Thymus (tissue), 11 donors: ENCODE measurements around the gene SKOR2. TPM values are rescaled to one million over a fixed set of nuclear protein-coding genes. Genes with fewer than 3 reads are reported as not detected.
"Not testable (repeated sequence)": the region's sequence is repeated elsewhere in the genome, so short reads cannot be mapped to it uniquely, and the experiment has no call there.

ENCODE experiments used
- DNase-seq, 9 donors: peaks; one replicate each; pipeline ENCODE4 v3.0.0-alpha.2; 2013; ENCODE audit warnings: low spot score in 9 of 9, low read depth in 6 of 9, missing footprints in 1 of 9
- H3K27ac ChIP-seq, 2 donors: one replicate each; pipeline ENCODE4 v1.5.1; 2013; ENCODE audit warnings: control low read depth in 1 of 2, low read depth in 1 of 2, low read length in 1 of 2, mild to moderate bottlenecking in 1 of 2, moderate library complexity in 1 of 2
- H3K27me3 ChIP-seq, 2 donors: one replicate each; pipeline ENCODE4 v1.5.1; 2013; ENCODE audit warnings: low read length in 1 of 2; ENCODE audit not compliant: control insufficient read depth in 2 of 2, insufficient read depth in 1 of 2
- H3K36me3 ChIP-seq, 2 donors: one replicate each; pipeline ENCODE4 v1.5.1; 2013; ENCODE audit warnings: low read length in 1 of 2, mild to moderate bottlenecking in 1 of 2, moderate library complexity in 1 of 2; ENCODE audit not compliant: control insufficient read depth in 2 of 2, insufficient read depth in 2 of 2
- H3K4me1 ChIP-seq, 2 donors: one replicate each; pipeline ENCODE4 v1.5.1; 2013; ENCODE audit warnings: low read length in 2 of 2; ENCODE audit not compliant: control insufficient read depth in 2 of 2, insufficient read depth in 2 of 2
- H3K4me3 ChIP-seq, 2 donors: one replicate each; pipeline ENCODE4 v1.5.1; 2013; ENCODE audit warnings: low read length in 2 of 2, control low read depth in 1 of 2, mild to moderate bottlenecking in 1 of 2
- H3K9me3 ChIP-seq, 2 donors: one replicate each; pipeline ENCODE4 v1.5.1; 2013; ENCODE audit warnings: low read length in 1 of 2, mild to moderate bottlenecking in 1 of 2; ENCODE audit not compliant: control insufficient read depth in 2 of 2, insufficient read depth in 1 of 2
- WGBS: extraction: QIAGEN DNeasy Blood & Tissue Kit; methylation state at CpG from one replicate; pipeline ENCODE4 v1.1.7; 2013; 5-methylcytosine and 5-hydroxymethylcytosine counted together
- polyA plus RNA-seq: library from polyadenylated mRNA; stranded (reverse); fragments of 200-250 nt; gene quantifications from one replicate; pipeline ENCODE4 v1.2.3, GENCODE V29; 2013
- total RNA-seq: library from RNA; stranded (reverse); fragments of 120-200 nt; gene quantifications from one replicate; pipeline ENCODE4 v1.2.4, GENCODE V29; 2013
- donor health status: healthy.

The SKOR2 gene
- total and polyA plus RNA-seq, 2 donors = under 0.01 TPM; not detected in 1

DNA sequence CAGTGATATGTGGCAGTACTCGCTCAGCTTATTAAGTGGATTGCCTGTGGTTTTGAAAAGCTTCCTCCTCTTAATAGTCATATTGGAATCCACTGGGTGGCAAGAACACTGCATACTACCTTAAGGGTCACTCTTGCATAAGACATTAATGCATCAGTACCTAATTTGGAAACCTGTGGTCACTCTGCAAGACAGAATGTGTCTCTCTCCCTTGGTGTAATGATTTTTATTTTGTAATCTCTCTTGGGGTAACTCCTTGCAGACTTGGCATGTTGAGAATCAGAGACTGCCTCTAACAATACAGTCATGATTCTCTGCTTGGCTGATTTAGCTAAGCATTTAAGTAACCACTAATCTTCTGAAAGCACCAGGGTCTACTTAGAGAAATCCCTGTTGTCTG, 42.3 kb downstream of the SKOR2 start:
- no peaks in the 10 kb centered on the region for H3K9me3 ChIP-seq
- no peaks in the 10 kb centered on the region for H3K4me1 ChIP-seq
- H3K36me3 ChIP-seq = no peaks in the 10 kb centered on the region
- H3K27ac ChIP-seq = no peak overlapping the region
- no peak overlapping the region for H3K4me3 ChIP-seq
- peaks cover 2 to 3% of the 10 kb centered on the region in 2 donors for H3K27me3 ChIP-seq
- no peak for DNase-seq
- 15% methylated on average over 1 of the region's 1 CpG for WGBS

DNA sequence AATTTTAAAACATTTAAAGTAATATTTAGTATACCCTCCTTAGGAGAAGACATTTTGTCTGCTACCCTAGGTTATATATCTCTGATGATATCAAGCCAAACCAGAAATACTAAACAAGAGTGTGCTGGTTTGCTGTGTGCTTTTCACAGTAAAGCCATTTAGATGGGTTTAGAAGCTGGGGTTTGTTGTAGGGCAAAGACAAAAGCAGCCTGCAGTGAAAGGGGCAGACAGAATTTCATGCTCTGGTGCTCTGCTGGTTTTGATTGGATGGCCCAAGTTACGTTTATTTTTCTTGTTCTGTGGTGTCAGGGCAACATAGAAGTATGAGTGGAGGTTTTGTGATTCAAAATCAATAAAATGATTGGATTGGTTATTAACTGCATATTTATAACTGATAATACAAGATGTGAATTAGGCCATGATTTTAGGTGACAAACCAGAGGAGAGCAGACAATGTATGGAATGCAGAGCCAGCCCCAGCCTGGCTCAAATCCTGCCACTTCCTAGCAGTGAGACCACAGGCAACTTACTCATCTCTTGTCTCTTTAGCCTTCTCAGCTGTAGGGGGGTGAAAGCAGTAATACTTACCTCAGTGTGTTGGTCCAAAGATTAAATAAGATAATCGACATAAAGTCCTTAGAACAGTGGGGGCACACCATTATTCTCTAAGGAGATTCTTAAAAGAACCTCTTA, 44.4 kb downstream of the SKOR2 start:
- Histone ChIP-seq H3K27ac (no peak overlapping the region), H3K27me3 (peaks cover 0 to 2% of the 10 kb centered on the region in 2 donors), H3K36me3 (no peaks in the 10 kb centered on the region), H3K4me3 (no peak overlapping the region), H3K4me1 (no peaks in the 10 kb centered on the region), H3K9me3 (no peaks in the 10 kb centered on the region)
- DNase-seq = no peak
- 88% methylated on average over 2 of the region's 2 CpGs for WGBS

DNA sequence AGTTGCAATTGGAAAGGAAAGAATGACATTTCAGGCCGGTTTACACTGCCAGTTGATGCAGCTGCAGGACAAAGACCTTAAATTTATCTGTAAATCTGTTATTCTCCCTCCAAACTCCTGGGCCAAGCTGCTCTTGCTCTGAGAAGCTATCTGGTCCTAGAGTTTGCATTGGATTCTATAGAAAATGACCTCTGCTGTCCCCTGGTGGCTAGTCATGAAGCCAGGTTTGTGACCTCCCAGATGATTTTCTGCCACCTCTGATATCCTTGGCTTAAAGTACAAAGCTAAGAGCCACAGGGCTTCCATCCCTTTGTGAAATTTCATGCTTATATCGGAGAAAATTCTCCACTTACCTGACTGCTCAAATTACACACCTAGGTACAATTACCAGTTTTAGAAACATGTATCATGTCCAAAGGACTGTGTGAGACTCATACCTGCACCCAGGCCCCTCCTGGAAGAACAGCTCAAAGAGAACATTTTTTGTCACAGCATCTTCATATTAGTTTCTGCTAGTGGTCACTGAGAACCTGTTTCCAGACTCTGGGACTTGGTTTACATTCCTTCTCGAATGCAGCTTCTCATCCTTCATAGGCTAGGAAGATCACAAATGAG, 46.4 kb downstream of the SKOR2 start:
- no peak overlapping the region for H3K4me3 ChIP-seq
- DNase-seq = peak in 4 of 9 donors; percentile 4 to 36 (median 16)
- peaks cover 0 to 2% of the 10 kb centered on the region in 2 donors for H3K27me3 ChIP-seq
- no peaks in the 10 kb centered on the region for H3K9me3 ChIP-seq
- no peaks in the 10 kb centered on the region for H3K4me1 ChIP-seq
- H3K36me3 ChIP-seq = no peaks in the 10 kb centered on the region
- no peak overlapping the region for H3K27ac ChIP-seq
- 65% methylated on average over 3 of the region's 3 CpGs for WGBS

DNA sequence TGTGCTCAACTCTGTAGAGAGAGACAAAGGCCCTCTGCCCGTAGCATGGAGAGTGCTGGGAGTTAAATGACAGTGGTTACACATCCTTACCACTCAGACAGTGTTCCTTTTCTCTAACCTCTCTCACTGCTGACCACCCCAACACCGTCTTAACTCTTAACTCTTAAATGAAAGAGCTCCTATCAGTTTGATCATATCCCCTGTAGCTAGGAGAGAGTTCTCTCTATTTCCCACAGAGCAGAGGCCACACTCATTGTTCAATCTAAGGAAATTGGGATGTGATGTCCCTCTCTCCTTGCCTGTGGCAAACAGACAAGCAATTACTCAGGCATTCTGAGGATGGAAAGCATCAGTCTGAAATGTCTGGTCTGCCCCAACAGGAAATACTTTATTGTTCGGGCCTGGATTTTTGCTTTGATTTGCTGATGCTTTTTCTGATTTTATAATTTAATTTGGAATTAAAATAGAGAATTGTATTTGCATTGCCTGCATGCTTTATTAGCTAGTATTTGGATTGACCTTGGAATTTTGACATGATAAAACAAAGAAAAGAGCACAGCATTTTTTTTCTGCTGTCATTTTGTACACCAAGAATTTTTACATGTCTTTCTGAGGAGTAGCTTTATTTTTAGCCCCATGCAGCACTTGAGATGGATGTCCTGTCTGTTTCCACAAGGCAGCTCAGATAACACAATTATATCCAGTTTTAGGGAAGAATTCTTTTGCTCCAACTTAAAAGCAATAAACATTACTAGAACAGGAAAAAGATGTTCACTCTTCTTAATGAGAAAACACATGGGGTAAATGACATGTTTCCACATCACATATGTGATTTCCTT, 47.6 kb downstream of the SKOR2 start:
- H3K36me3 ChIP-seq = no peaks in the 10 kb centered on the region
- no peak for DNase-seq
- H3K4me3 ChIP-seq = no peak overlapping the region
- H3K4me1 ChIP-seq = no peaks in the 10 kb centered on the region
- no peaks in the 10 kb centered on the region for H3K9me3 ChIP-seq
- peaks cover 0 to 2% of the 10 kb centered on the region in 2 donors for H3K27me3 ChIP-seq
- WGBS = 60% methylated on average over 3 of the region's 3 CpGs
- no peak overlapping the region for H3K27ac ChIP-seq

DNA sequence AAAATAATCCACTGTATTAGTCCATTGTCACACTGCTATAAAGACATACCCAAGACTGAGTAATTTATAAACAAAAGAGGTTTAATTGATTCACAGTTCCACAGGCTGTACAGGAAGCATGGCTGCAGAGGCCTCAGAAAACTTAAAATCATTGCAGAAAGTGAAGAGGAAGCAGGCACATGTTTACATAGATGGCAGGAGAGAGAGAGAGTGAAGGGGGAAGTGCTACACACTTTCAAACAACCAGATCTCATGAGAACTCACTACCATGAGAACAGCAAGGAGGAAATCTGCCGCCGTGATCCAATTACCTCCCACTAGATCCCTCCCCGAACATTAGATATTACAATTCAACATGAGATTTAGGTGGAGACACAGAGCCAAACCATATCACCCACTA, 55.5 kb downstream of the SKOR2 start:
- DNase-seq, H3K27ac ChIP-seq, H3K36me3 ChIP-seq, H3K4me1 ChIP-seq, H3K4me3 ChIP-seq, H3K9me3 ChIP-seq, H3K27me3 ChIP-seq: not testable (repeated sequence)
- WGBS = 86% methylated on average over 3 of the region's 3 CpGs

DNA sequence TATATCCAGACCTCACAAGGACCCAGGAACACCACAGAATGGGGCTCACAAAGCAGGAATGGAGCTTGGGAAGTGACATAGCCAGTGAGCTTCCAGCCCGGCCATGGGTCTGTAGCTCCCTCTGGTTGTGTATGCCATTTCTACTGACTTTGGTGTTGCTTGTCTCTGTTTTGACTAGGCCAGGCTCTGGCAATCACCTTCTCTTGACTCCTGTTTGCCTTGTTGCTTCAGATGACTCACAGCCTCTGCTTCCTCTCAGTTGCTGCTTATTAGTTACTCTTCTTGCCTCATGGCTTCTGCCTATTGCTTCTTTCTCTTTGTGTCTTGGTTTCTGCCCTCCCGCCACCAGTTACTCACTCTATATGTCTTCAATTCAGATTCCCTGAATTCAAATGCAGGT, 59.5 kb downstream of the SKOR2 start:
- Histone ChIP-seq H3K9me3 (no peaks in the 10 kb centered on the region), H3K4me1 (no peaks in the 10 kb centered on the region), H3K4me3 (no peak overlapping the region), H3K27ac (no peak overlapping the region), H3K27me3 (no peaks in the 10 kb centered on the region), H3K36me3 (no peaks in the 10 kb centered on the region)
- DNase-seq = no peak
- WGBS = 95% methylated on average over 2 of the region's 2 CpGs

DNA sequence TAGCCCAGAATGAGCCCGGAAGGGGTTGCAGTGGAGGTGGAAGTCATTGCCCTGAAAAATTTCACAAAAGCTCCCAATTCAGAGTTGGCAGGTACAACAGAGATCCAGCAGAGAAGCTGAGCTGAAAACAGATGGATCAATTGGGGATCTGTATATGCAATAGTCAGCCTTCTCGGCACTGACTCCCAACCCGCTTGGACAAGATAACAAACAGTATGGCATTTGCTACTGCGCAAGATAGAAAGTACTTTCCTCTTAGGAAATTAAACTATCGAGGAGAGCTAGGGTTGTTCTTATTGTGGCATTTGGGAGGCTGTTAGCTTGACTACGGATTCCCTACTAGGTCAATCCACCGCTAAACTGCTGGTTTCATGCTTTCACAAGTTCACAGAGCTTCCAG, 63.7 kb downstream of the SKOR2 start:
- no peaks in the 10 kb centered on the region for H3K4me1 ChIP-seq
- WGBS = 84% methylated on average over 7 of the region's 7 CpGs

DNA sequence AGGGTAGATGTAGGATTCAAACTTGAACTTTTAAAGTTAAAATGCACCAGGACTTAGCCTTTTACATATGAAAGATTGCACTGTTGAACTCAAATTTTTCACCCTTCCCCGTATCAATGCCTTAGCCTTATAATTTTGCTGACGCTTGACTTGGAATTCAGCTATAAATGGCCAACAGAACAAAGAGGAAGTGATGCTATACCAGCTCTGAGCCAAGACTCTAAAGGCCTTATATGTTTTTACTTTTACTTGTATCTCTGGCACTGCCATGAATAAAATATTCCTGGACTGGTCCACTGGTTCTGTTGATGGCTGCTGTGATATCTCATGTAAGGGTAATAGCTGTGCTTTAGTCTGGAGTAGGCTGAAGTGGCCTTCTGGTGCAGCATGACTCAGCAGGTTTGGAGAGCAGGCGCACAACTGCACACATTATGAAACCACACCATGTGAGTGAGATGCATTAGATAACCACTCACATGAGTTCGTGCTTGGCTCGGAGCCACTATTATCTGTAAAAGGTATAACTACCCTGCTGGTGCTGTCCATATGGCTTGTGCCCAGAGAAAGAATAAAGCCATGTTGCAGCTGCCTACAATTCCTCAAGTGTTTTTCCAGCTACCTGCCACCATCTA, 66.9 kb downstream of the SKOR2 start:
- WGBS = 91% methylated on average over 5 of the region's 5 CpGs
- no peak overlapping the region for H3K4me3 ChIP-seq
- peaks cover 4 to 9% of the 10 kb centered on the region in 2 donors for H3K9me3 ChIP-seq

More for the DNA sequence above, 63.7 kb downstream of the SKOR2 start:
- peaks cover 4 to 9% of the 10 kb centered on the region in 2 donors for H3K9me3 ChIP-seq
- no peaks in the 10 kb centered on the region for H3K27me3 ChIP-seq
- H3K27ac ChIP-seq = no peak overlapping the region
- no peak for DNase-seq
- H3K4me3 ChIP-seq = no peak overlapping the region
- H3K36me3 ChIP-seq = no peaks in the 10 kb centered on the region

DNA sequence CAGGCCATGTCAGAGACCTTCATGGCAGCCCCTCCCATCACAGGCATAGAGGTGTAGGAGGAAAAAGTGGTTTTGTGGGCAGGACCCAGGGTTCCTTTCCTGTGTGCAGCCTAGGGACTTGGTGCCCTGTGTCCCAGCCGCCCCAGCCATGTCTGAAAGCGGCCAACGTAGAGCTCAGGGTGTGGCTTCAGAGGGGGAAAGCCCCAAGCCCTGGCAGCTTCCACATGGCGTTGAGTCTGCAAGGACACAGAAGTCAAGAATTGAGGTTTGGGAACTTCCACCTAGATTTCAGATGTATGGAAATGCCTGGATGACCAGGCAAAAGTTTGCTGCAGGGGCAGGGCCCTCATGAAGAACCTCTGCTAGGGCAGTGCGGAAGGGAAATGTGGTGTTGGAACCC, 69.3 kb downstream of the SKOR2 start:
- not testable (repeated sequence) for H3K27me3 ChIP-seq, H3K27ac ChIP-seq, DNase-seq, H3K9me3 ChIP-seq, H3K4me3 ChIP-seq, H3K36me3 ChIP-seq, H3K4me1 ChIP-seq
- WGBS = 90% methylated on average over 5 of the region's 5 CpGs

More for the DNA sequence above, 66.9 kb downstream of the SKOR2 start:
- Histone ChIP-seq H3K27ac (no peak overlapping the region), H3K4me1 (no peaks in the 10 kb centered on the region), H3K27me3 (no peaks in the 10 kb centered on the region), H3K36me3 (no peaks in the 10 kb centered on the region)
- DNase-seq = peak in 3 of 9 donors; percentile 7 to 38 (median 7)
